ENCODE measurements around the gene HUS1B. TPM values are rescaled to one million over a fixed set of nuclear protein-coding genes. Genes with fewer than 3 reads are reported as not detected.

The HUS1B gene
- total RNA-seq, 3 donors from 2014 or later: 1.2 to 1.3 (median 1.3) TPM

- no peak for ATAC-seq
- H3K9me3 ChIP-seq: no peaks in the 10 kb centered on the region
- intact Hi-C loops (cut with DNase I, micrococcal nuclease): no loop called here
- H3K36me3 ChIP-seq (ENCODE audit: low read depth): no peaks in the 10 kb centered on the region
- TF ChIP-seq, protein P1, sequence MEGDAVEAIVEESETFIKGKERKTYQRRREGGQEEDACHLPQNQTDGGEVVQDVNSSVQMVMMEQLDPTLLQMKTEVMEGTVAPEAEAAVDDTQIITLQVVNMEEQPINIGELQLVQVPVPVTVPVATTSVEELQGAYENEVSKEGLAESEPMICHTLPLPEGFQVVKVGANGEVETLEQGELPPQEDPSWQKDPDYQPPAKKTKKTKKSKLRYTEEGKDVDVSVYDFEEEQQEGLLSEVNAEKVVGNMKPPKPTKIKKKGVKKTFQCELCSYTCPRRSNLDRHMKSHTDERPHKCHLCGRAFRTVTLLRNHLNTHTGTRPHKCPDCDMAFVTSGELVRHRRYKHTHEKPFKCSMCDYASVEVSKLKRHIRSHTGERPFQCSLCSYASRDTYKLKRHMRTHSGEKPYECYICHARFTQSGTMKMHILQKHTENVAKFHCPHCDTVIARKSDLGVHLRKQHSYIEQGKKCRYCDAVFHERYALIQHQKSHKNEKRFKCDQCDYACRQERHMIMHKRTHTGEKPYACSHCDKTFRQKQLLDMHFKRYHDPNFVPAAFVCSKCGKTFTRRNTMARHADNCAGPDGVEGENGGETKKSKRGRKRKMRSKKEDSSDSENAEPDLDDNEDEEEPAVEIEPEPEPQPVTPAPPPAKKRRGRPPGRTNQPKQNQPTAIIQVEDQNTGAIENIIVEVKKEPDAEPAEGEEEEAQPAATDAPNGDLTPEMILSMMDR (IDR thresholded peaks at IDR 0.05): no peak
- peaks cover 2% of the 10 kb centered on the region for H3K4me1 ChIP-seq (ENCODE audit: low read depth)
- H3K4me3 ChIP-seq: no peak overlapping the region
- no peak for DNase-seq
Observed at GRCh38 chr6:621931-622330, 35.0 kb downstream of the HUS1B start.

GRCh38 chr6:620950-621349, 36.0 kb downstream of the HUS1B start:
- intact Hi-C loops (cut with DNase I, micrococcal nuclease): no loop called here
- no peaks in the 10 kb centered on the region for H3K9me3 ChIP-seq
- H3K4me1 ChIP-seq (ENCODE audit: low read depth): peaks cover 2% of the 10 kb centered on the region
- DNase-seq (no peak), ATAC-seq (no peak)
- no peaks in the 10 kb centered on the region for H3K36me3 ChIP-seq (ENCODE audit: low read depth)
- no peak overlapping the region for H3K4me3 ChIP-seq
- TF ChIP-seq, protein P1 (IDR thresholded peaks at IDR 0.05): no peak

- no peak overlapping the region for H3K4me3 ChIP-seq
- intact Hi-C loops (cut with DNase I, micrococcal nuclease): no loop called here
- TF ChIP-seq, protein P1 (IDR thresholded peaks at IDR 0.05): no peak
- H3K9me3 ChIP-seq: no peaks in the 10 kb centered on the region
- ATAC-seq (no peak), DNase-seq (no peak)
- no peaks in the 10 kb centered on the region for H3K36me3 ChIP-seq (ENCODE audit: low read depth)
- H3K4me1 ChIP-seq (ENCODE audit: low read depth): no peaks in the 10 kb centered on the region
Observed at GRCh38 chr6:620166-620565, 36.7 kb downstream of the HUS1B start.

DNA sequence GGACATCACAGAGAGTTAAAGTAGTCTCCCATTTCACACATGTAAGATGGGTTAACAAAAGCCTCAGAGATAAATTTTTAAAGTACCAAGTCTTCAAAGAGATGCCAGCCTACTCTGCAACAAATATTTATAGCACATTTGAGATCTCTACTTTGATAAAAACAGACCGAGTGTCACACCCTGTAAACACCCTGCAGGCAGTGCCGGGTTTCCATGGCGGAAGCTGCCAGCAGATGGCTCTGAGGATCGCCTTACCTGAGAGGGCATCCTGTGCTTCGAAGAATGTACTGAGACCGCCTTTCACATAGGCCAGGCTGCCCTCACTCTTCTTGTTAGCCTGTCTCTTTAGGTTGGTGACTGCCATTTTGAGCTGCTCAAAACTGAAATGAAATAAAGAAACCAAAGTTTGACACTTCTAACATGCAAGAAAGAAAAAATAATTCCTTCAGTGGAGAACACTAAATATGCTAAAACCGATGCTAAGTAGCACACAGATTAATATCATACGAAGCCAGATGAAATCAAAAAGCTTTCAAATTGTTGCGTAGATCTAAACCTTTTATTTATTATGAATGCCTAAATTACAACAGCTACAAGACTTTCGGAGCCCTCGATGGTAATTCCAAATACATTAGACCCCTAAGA, 39.3 kb downstream of the HUS1B start:
- no peaks in the 10 kb centered on the region for H3K36me3 ChIP-seq (ENCODE audit: low read depth)
- no peak for ATAC-seq

GRCh38 chr6:613981-614380, 42.9 kb downstream of the HUS1B start:
- TF ChIP-seq, protein P1 (IDR thresholded peaks at IDR 0.05): no peak
- Histone ChIP-seq H3K36me3 (ENCODE audit: low read depth) (no peaks in the 10 kb centered on the region), H3K4me3 (no peak overlapping the region), H3K4me1 (ENCODE audit: low read depth) (no peaks in the 10 kb centered on the region), H3K9me3 (no peaks in the 10 kb centered on the region)
- intact Hi-C loops (cut with DNase I, micrococcal nuclease): no loop called here
- DNase-seq (no peak), ATAC-seq (no peak)

More for the DNA sequence above, 39.3 kb downstream of the HUS1B start:
- Histone ChIP-seq H3K9me3 (no peaks in the 10 kb centered on the region), H3K4me1 (ENCODE audit: low read depth) (no peaks in the 10 kb centered on the region), H3K4me3 (no peak overlapping the region)
- TF ChIP-seq, protein P1 (IDR thresholded peaks at IDR 0.05): no peak
- no peak for DNase-seq
- intact Hi-C loops (cut with DNase I, micrococcal nuclease): no loop called here

- DNase-seq: no peak
- no peaks in the 10 kb centered on the region for H3K9me3 ChIP-seq
- no peak overlapping the region for H3K4me3 ChIP-seq
- intact Hi-C loops (cut with DNase I, micrococcal nuclease): no loop called here
- no peaks in the 10 kb centered on the region for H3K36me3 ChIP-seq (ENCODE audit: low read depth)
- H3K4me1 ChIP-seq (ENCODE audit: low read depth): no peaks in the 10 kb centered on the region
- ATAC-seq: no peak
- TF ChIP-seq, protein P1 (IDR thresholded peaks at IDR 0.05): no peak
Observed at GRCh38 chr6:611928-612327, 45.0 kb downstream of the HUS1B start.
